GM12878 (cell line): ENCODE measurements around the gene ZNF892. TPM values are rescaled to one million over a fixed set of nuclear protein-coding genes. Genes with fewer than 3 reads are reported as not detected.

Experiments used
- ATAC-seq: fragments of 200-7000 bp; cut with Tn5 transposase; 3 replicates; pipeline ENCODE4 v1.9.1; 2020; ENCODE audit warnings: mild to moderate bottlenecking, moderate library complexity
- BruUV-seq: library from RNA; stranded (reverse); fragments of 400-500 nt; replicated peaks from 2 replicates; lab custom pipeline; 2021; lab: Mats Ljungman, UMichigan
- CTCF ChIA-PET: fragments of 300-600 bp; sonication (Branson Sonifier 250); formaldehyde crosslinking; extraction: SDS; loops from one replicate; lab custom pipeline; 2021; ENCODE audit warnings: inconsistent platforms; lab: Yijun Ruan, JAX
- POLR2A ChIA-PET: fragments of 350-600 bp; formaldehyde crosslinking; extraction: SDS; loops from one replicate; lab custom pipeline; 2021; ENCODE audit warnings: inconsistent platforms; lab: Charles Lee
- RAD21 ChIA-PET: fragments of 300-600 bp; sonication (Branson Sonifier 250); formaldehyde crosslinking; loops from one replicate; lab custom pipeline; 2023; ENCODE audit warnings: antibody characterized with exemption; ENCODE audit not compliant: unreplicated experiment; lab: Charles Lee
- SMC1A ChIA-PET: fragments of 300-600 bp; sonication (Branson Sonifier 250); formaldehyde crosslinking; loops from one replicate; lab custom pipeline; 2023; ENCODE audit not compliant: unreplicated experiment, uncharacterized antibody; lab: Charles Lee
- DNase-seq: peaks from one replicate; pipeline ENCODE4 v3.0.0-alpha.2; 2011; ENCODE audit warnings: low read depth, low spot score
- FAIRE-seq: peaks from 3 replicates; lab custom pipeline; 2011; peaks lifted over from hg19 to GRCh38; lab: Jason Lieb, UNC
- H2AFZ ChIP-seq: 2 replicates; pipeline ENCODE4 v1.6.0; 2011; ENCODE audit warnings: low read depth, low read length, control low read depth; ENCODE audit not compliant: control insufficient read depth
- H3K27ac ChIP-seq: 2 replicates; pipeline ENCODE4 v1.5.1; 2011; ENCODE audit warnings: control low read depth; ENCODE audit not compliant: control insufficient read depth, insufficient read depth
- H3K27me3 ChIP-seq, 2 experiments: replicated peaks in 1 of 2; 2 replicates each; pipeline versions ENCODE4 v1.6.0 to v1.6.1; 2011; ENCODE audit warnings: low read length in 1 of 2; ENCODE audit not compliant: control insufficient read depth in 2 of 2, insufficient read depth in 2 of 2
- H3K36me3 ChIP-seq, 2 experiments: 2 replicates each; pipeline ENCODE4 v1.5.1; 2011; ENCODE audit warnings: low read length in 1 of 2; ENCODE audit not compliant: control insufficient read depth in 2 of 2, insufficient read depth in 2 of 2
- H3K4me1 ChIP-seq: 2 replicates; pipeline ENCODE4 v1.6.1; 2011; ENCODE audit warnings: mild to moderate bottlenecking, low read length, moderate library complexity, mixed read lengths; ENCODE audit not compliant: control insufficient read depth, insufficient read depth
- H3K4me2 ChIP-seq: 2 replicates; pipeline ENCODE4 v1.6.0; 2011; ENCODE audit warnings: control low read depth; ENCODE audit not compliant: control insufficient read depth, insufficient read depth
- H3K4me3 ChIP-seq: fragments of 200-600 bp; sonication (generic); 2 replicates; pipeline ENCODE4 v1.5.1; 2016
- H3K79me2 ChIP-seq: 2 replicates; pipeline ENCODE4 v1.6.0; 2011; ENCODE audit warnings: low read length; ENCODE audit not compliant: control insufficient read depth, insufficient read depth
- H3K9ac ChIP-seq: 2 replicates; pipeline ENCODE4 v1.8.0; 2011; ENCODE audit warnings: low read length, control low read depth, mixed read lengths; ENCODE audit not compliant: control insufficient read depth, insufficient read depth
- H3K9me3 ChIP-seq: replicated peaks from 3 replicates; pipeline ENCODE4 v1.5.1; 2011; ENCODE audit warnings: mild to moderate bottlenecking, low read length; ENCODE audit not compliant: control insufficient read depth, insufficient read depth
- H4K20me1 ChIP-seq: 2 replicates; pipeline ENCODE4 v1.6.0; 2011; ENCODE audit not compliant: control insufficient read depth, insufficient read depth
- ASH2L ChIP-seq: fragments of 300-600, 200-600 bp; sonication (generic); IDR thresholded peaks from 2 replicates; pipeline ENCODE4 v1.6.1; 2017; ENCODE audit warnings: low read depth, mild to moderate bottlenecking, borderline replicate concordance
- CREB1 ChIP-seq: IDR thresholded peaks from 2 replicates; pipeline ENCODE4 v1.6.1; 2012; ENCODE audit warnings: low read depth, mild to moderate bottlenecking, inconsistent platforms
- ETV6 ChIP-seq, 2 experiments: fragments of 450-650 bp in 1 of 2; IDR thresholded peaks in 1 of 2; conservative IDR thresholded peaks in 1 of 2; 2 replicates each; pipeline ENCODE4 v1.6.1; 2014; ENCODE audit warnings: antibody characterized with exemption in 1 of 2, borderline replicate concordance in 1 of 2, low read depth in 1 of 2, mild to moderate bottlenecking in 1 of 2, moderate library complexity in 1 of 2
- FOXM1 ChIP-seq: IDR thresholded peaks from 2 replicates; pipeline ENCODE4 v1.6.1; 2012; ENCODE audit warnings: low read depth, mild to moderate bottlenecking, inconsistent platforms, low read length, moderate library complexity
- GABPA ChIP-seq: IDR thresholded peaks from 2 replicates; pipeline ENCODE4 v1.6.1; 2014; ENCODE audit warnings: antibody characterized with exemption, low read depth, mild to moderate bottlenecking, inconsistent platforms
- GATAD2B ChIP-seq: fragments of 450-650 bp; conservative IDR thresholded peaks from 2 replicates; pipeline ENCODE4 v1.6.1; 2017; ENCODE audit warnings: low read depth, mild to moderate bottlenecking, moderate library complexity
- IKZF1 ChIP-seq: fragments of 450-650 bp; conservative IDR thresholded peaks from 2 replicates; pipeline ENCODE4 v1.6.1; 2017; ENCODE audit warnings: antibody characterized with exemption, mild to moderate bottlenecking
- KAT2A ChIP-seq: conservative IDR thresholded peaks from 2 replicates; pipeline ENCODE4 v1.6.1; 2011; ENCODE audit warnings: low read depth, low read length; ENCODE audit not compliant: control insufficient read depth
- MYC ChIP-seq: IDR thresholded peaks from 2 replicates; pipeline ENCODE4 v1.6.1; 2011; ENCODE audit warnings: mild to moderate bottlenecking, low read length, moderate library complexity, inconsistent platforms; ENCODE audit not compliant: insufficient read depth, insufficient replicate concordance, insufficient read length, severe bottlenecking
- RAD21 ChIP-seq: IDR thresholded peaks from 2 replicates; pipeline ENCODE4 v1.6.1; 2011; ENCODE audit warnings: mild to moderate bottlenecking, low read depth, low read length, moderate library complexity; ENCODE audit not compliant: insufficient read depth
- SMAD5 ChIP-seq: IDR thresholded peaks from 2 replicates; pipeline ENCODE4 v1.6.1; 2016; ENCODE audit warnings: antibody characterized with exemption, low read depth
- SP1 ChIP-seq: IDR thresholded peaks from one replicate; pipeline ENCODE4 v1.6.1; 2011; ENCODE audit warnings: low read depth, low read length
- TCF7 ChIP-seq: IDR thresholded peaks from 2 replicates; pipeline ENCODE4 v1.6.1; 2014; ENCODE audit warnings: antibody characterized with exemption, borderline replicate concordance
- ZNF622 ChIP-seq: fragments of 450-650 bp; IDR thresholded peaks from 2 replicates; pipeline ENCODE4 v1.6.1; 2017; ENCODE audit warnings: mild to moderate bottlenecking, inconsistent platforms
- WGBS: methylation state at CpG from one replicate; pipeline ENCODE4 v1.1.6; 2016; ENCODE audit warnings: low lambda C conversion rate; ENCODE audit not compliant: insufficient replicate concordance, insufficient coverage; ENCODE audit errors: missing lambda C conversion rate; 5-methylcytosine and 5-hydroxymethylcytosine counted together
- in situ Hi-C: fragments of 300-500 bp; cut with MboI; formaldehyde crosslinking; loops from 9 replicates; pipeline ENCODE4 v1.14.3; 2018; ENCODE audit warnings: mixed read lengths
- intact Hi-C: fragments of 100-400 bp; cut with micrococcal nuclease; formaldehyde crosslinking; loops from one replicate; pipeline ENCODE4 v1.14.2; 2022; ENCODE audit not compliant: unreplicated experiment
- polyA plus RNA-seq, 11 experiments: library from polyadenylated mRNA; depleted of rRNA in 4 of 11; unstranded in 6 of 11; stranded (reverse) in 5 of 11; fragments of >200 nt; fragmentation: Nextera tagmentation in 4 of 11; fragmentation: Illumina TruSeq in 1 of 11; extraction: Ambion mirVana in 4 of 11; extraction: Trizol in 1 of 11; gene quantifications; 1 replicate in 1 of 11; 2 replicates in 10 of 11; pipeline versions ENCODE4 v1.2.1 to v1.2.3, GENCODE V29; 2011 to 2016; ENCODE audit warnings: inconsistent platforms in 2 of 11, missing spikeins in 2 of 11, low read depth in 1 of 11
- total RNA-seq, 4 experiments: library from RNA; depleted of rRNA in 3 of 4; stranded (reverse); fragments of >200 nt in 3 of 4; fragmentation: Illumina TruSeq in 1 of 4; extraction: Trizol in 1 of 4; gene quantifications; 2 replicates each; pipeline versions ENCODE4 v1.2.1 to v1.2.3, GENCODE V29; 2013 to 2021
- TF ChIP-seq, protein P1 (sequence below): fragments of 450-650 bp; conservative IDR thresholded peaks from 2 replicates; pipeline ENCODE4 v1.6.1; 2017; ENCODE audit warnings: mild to moderate bottlenecking, moderate library complexity
- TF ChIP-seq, protein P2 (sequence below): fragments of 450-650 bp; IDR thresholded peaks from 2 replicates; pipeline ENCODE4 v1.6.1; 2016; ENCODE audit warnings: mild to moderate bottlenecking

The ZNF892 gene
- total and polyA plus RNA-seq, 10 of the 15 experiments (the other 5 are each of a cell fraction or from before 2014, with no cell fraction given) = 0.11 to 1.3 (median 0.29) TPM; not detected in 3

DNA sequence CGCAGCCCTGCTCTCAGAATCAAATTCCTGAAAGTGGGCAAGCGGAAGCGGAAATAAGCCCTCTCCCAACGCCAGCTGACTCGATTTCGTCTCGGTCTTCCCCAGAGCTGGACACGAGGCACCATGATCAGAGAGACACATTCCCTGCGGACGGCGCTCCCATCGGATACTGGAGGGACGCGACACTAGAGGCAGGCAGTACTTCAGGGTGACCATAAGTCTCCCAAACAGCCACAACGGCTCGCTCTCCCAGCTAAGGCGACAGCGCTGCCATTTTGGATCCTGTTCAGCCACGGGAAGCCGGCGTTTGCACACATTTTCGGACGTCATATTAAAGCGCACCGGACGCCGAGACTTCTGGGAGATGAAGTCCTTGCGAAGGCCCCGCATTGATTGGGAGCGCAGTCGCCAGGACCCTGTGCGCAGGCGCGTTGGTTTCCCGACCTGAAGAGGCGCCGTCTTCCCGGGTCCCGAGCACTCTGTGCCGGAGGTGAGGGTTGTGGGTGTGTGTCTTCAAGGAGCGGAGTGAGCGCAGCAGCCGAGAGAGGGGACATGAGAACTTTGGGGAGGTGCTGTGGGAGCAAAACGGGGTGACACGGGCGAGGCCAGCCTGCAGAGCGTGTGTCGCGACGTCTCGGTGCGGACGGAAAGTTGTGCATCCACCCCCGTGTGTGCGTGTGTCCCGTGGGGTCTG, 41.8 kb upstream of the ZNF892 start, which contains the start of gene ZNF2:
TSS of gene ZNF2 (plus strand) at position 439 of the 694 bp plus-strand sequence. CDS start 10,418 bp downstream, outside the sequence.
- FAIRE-seq (peak; percentile 92), DNase-seq (peak; percentile 75), ATAC-seq (peak; percentile 98)
- peak within 1 kb of the TSS; percentile 100 for H2AFZ ChIP-seq
- no TSS peak for BruUV-seq
- peak within 1 kb of the TSS; percentile 87 for H3K4me2 ChIP-seq
- H3K79me2 ChIP-seq = peaks cover 13% of the 10 kb centered on the region
- in situ Hi-C loops (no loop called here), intact Hi-C loops (loop anchor here (2.0 kb wide), 2 partner anchors 41 to 43 kb away; partner anchors contain the start of gene ZNF892)
- SMC1A ChIA-PET = interaction anchor here (1.3 to 1.6 kb wide), 4 partner anchors 31 to 238 kb away, joined by 4 to 6 read pairs (median 5); partner anchors contain the start of gene MRPS5
- POLR2A ChIA-PET = interaction anchor here (0.7 to 1.4 kb wide), 4 partner anchors 9 to 44 kb away, joined by 3 read pairs; partner anchors contain the start of gene MRPS5
- peak within 1 kb of the TSS; percentile 95 for H3K27ac ChIP-seq
- 2% methylated on average over 56 of the region's 56 CpGs for WGBS
- H3K36me3 ChIP-seq = no peaks in the 10 kb centered on the region
- no peaks in the 10 kb centered on the region for H3K9me3 ChIP-seq
- peak within 1 kb of the TSS; percentile 97 for H3K9ac ChIP-seq
- H3K27me3 ChIP-seq = no peaks in the 10 kb centered on the region
- CTCF ChIA-PET = interaction anchor here (0.6 to 2.3 kb wide), 10 partner anchors 42 to 298 kb away, joined by 3 to 10 read pairs (median 4); partner anchors contain the start of genes FAHD2A and MRPS5
- RAD21 ChIA-PET = interaction anchor here (3.2 kb wide), 1 partner anchor 44 kb away, joined by 17 read pairs; the partner anchor contains the start of gene MRPS5
- H4K20me1 ChIP-seq = no peaks in the 10 kb centered on the region
- H3K4me3 ChIP-seq = peak within 1 kb of the TSS; percentile 86
- H3K4me1 ChIP-seq = peaks cover 3% of the 10 kb centered on the region; the same call in 1 of the 2 replicates
- no peak for TF ChIP-seq FOXM1
- TF ChIP-seq ZNF622 = no peak
- no peak for TF ChIP-seq RAD21
- TF ChIP-seq CREB1 = peak; percentile 99
- peak in 1 of 2 experiments; percentile 32; a peak in 1 of 4 replicates for TF ChIP-seq ETV6 (conservative IDR thresholded peaks at IDR 0.05 in 1 of 2, IDR thresholded peaks at IDR 0.05 in 1 of 2; ENCODE audit: borderline replicate concordance in 1 of 2, low read depth in 1 of 2)
- peak; percentile 87 for TF ChIP-seq SMAD5
- peak; percentile 89 for TF ChIP-seq GABPA
- no peak for TF ChIP-seq TCF7
- 0 out of 2 replicates have a peak, but pooled peaks have one; percentile 29 for TF ChIP-seq GATAD2B
- no peak for TF ChIP-seq KAT2A
- TF ChIP-seq, protein P1, sequence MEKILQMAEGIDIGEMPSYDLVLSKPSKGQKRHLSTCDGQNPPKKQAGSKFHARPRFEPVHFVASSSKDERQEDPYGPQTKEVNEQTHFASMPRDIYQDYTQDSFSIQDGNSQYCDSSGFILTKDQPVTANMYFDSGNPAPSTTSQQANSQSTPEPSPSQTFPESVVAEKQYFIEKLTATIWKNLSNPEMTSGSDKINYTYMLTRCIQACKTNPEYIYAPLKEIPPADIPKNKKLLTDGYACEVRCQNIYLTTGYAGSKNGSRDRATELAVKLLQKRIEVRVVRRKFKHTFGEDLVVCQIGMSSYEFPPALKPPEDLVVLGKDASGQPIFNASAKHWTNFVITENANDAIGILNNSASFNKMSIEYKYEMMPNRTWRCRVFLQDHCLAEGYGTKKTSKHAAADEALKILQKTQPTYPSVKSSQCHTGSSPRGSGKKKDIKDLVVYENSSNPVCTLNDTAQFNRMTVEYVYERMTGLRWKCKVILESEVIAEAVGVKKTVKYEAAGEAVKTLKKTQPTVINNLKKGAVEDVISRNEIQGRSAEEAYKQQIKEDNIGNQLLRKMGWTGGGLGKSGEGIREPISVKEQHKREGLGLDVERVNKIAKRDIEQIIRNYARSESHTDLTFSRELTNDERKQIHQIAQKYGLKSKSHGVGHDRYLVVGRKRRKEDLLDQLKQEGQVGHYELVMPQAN = peak; percentile 55
- peak; percentile 44 for TF ChIP-seq SP1
- peak; percentile 98 for TF ChIP-seq IKZF1
- peak; percentile 83 for TF ChIP-seq MYC
- TF ChIP-seq, protein P2, sequence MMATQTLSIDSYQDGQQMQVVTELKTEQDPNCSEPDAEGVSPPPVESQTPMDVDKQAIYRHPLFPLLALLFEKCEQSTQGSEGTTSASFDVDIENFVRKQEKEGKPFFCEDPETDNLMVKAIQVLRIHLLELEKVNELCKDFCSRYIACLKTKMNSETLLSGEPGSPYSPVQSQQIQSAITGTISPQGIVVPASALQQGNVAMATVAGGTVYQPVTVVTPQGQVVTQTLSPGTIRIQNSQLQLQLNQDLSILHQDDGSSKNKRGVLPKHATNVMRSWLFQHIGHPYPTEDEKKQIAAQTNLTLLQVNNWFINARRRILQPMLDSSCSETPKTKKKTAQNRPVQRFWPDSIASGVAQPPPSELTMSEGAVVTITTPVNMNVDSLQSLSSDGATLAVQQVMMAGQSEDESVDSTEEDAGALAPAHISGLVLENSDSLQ = no peak
- TF ChIP-seq ASH2L = no peak
